B cell (primary cell): ENCODE results near the gene C2CD2L. TPM values are rescaled to one million over a fixed set of nuclear protein-coding genes. Genes with fewer than 3 reads are reported as not detected.

Source experiments
- ATAC-seq: fragments of 200-7000 bp; cut with Tn5 transposase; one replicate; pipeline ENCODE4 v1.10.0; 2021; ENCODE audit warnings: low read depth, mild to moderate bottlenecking, moderate number of reproducible peaks, moderate library complexity
- CTCF ChIA-PET: fragments of 350-600 bp; sonication (Branson Sonifier 250); formaldehyde crosslinking; loops from one replicate; lab custom pipeline; 2021; ENCODE audit warnings: antibody characterized with exemption, inconsistent platforms; lab: Charles Lee
- POLR2A ChIA-PET: fragments of 350-600 bp; sonication (Branson Sonifier 250); formaldehyde crosslinking; loops from one replicate; lab custom pipeline; 2021; ENCODE audit warnings: antibody characterized with exemption; lab: Charles Lee
- DNase-seq: peaks from one replicate; pipeline ENCODE4 v3.0.0; 2013
- H2AFZ ChIP-seq: 2 replicates; pipeline ENCODE4 v1.6.1; 2012; ENCODE audit warnings: mild to moderate bottlenecking, low read depth, low read length; ENCODE audit not compliant: insufficient read depth, poor library complexity, severe bottlenecking
- H3K27ac ChIP-seq, 2 donors: 1 replicate in 1 of 2; 2 replicates in 1 of 2; pipeline ENCODE4 v1.5.1; 2012 to 2013; ENCODE audit warnings: low read length in 2 of 2, mild to moderate bottlenecking in 2 of 2, moderate library complexity in 1 of 2
- H3K27me3 ChIP-seq, 4 experiments: fragments of 200-600 bp in 1 of 4; sonication (generic) in 1 of 4; replicated peaks in 1 of 4; 1 replicate in 2 of 4; 2 replicates in 2 of 4; pipeline versions ENCODE4 v1.6.1 to v1.7.0; 2013 to 2016; ENCODE audit warnings: low read length in 3 of 4, mild to moderate bottlenecking in 2 of 4, mixed read lengths in 1 of 4, moderate library complexity in 1 of 4; ENCODE audit not compliant: insufficient read depth in 4 of 4, control insufficient read depth in 3 of 4; ENCODE audit errors: control extremely low read depth in 1 of 4
- H3K36me3 ChIP-seq, 2 experiments: replicated peaks in 1 of 2; 1 replicate in 1 of 2; 2 replicates in 1 of 2; pipeline versions ENCODE4 v1.6.1 to v1.7.1; 2013; ENCODE audit warnings: low read length in 1 of 2; ENCODE audit not compliant: insufficient read depth in 2 of 2, control insufficient read depth in 1 of 2; ENCODE audit errors: control extremely low read depth in 1 of 2, extremely low read depth in 1 of 2
- H3K4me1 ChIP-seq, 2 donors: fragments of 200-600 bp in 1 of 2; sonication (generic) in 1 of 2; 1 replicate in 1 of 2; 2 replicates in 1 of 2; pipeline versions ENCODE4 v1.5.1 to v1.6.1; 2013 to 2017; ENCODE audit warnings: low read length in 2 of 2; ENCODE audit not compliant: control insufficient read depth in 2 of 2, insufficient read depth in 2 of 2
- H3K4me2 ChIP-seq: replicated peaks from 2 replicates; pipeline ENCODE3; 2012; ENCODE audit warnings: mild to moderate bottlenecking, low read depth, low read length; ENCODE audit not compliant: poor library complexity, severe bottlenecking
- H3K4me3 ChIP-seq, 5 experiments: fragments of 200-600 bp in 1 of 5; sonication (generic) in 1 of 5; 1 replicate in 3 of 5; 2 replicates in 2 of 5; pipeline versions ENCODE4 v1.5.1 to v1.7.0; 2011 to 2016; ENCODE audit warnings: low read length in 4 of 5, mild to moderate bottlenecking in 4 of 5, low read depth in 2 of 5, control low read depth in 1 of 5, moderate library complexity in 1 of 5; ENCODE audit not compliant: insufficient read depth in 1 of 5; ENCODE audit errors: control extremely low read depth in 1 of 5, extremely low read depth in 1 of 5
- H3K79me2 ChIP-seq: fragments of 200-600 bp; sonication (generic); one replicate; pipeline ENCODE4 v1.6.0; 2016; ENCODE audit warnings: low read length; ENCODE audit not compliant: control insufficient read depth, insufficient read depth
- H3K9ac ChIP-seq: fragments of 200-600 bp; sonication (generic); 2 replicates; pipeline ENCODE4 v1.6.1; 2017; ENCODE audit warnings: mild to moderate bottlenecking, low read length, moderate library complexity
- H3K9me3 ChIP-seq, 3 donors: one replicate each; pipeline versions ENCODE4 v1.6.1 to v1.7.1; 2013; ENCODE audit warnings: low read length in 2 of 3; ENCODE audit not compliant: control insufficient read depth in 2 of 3, insufficient read depth in 1 of 3; ENCODE audit errors: control extremely low read depth in 1 of 3
- H4K20me1 ChIP-seq: 2 replicates; pipeline ENCODE4 v1.6.0; 2012; ENCODE audit warnings: mild to moderate bottlenecking, low read length; ENCODE audit not compliant: insufficient read depth, control insufficient read depth, poor library complexity, severe bottlenecking
- H3K27ac Mint-ChIP-seq: one replicate; pipeline ENCODE4 v1.8.0; 2021; ENCODE audit warnings: mixed read lengths
- H3K27me3 Mint-ChIP-seq: one replicate; pipeline ENCODE4 v1.8.0; 2021; ENCODE audit warnings: mixed read lengths
- H3K4me1 Mint-ChIP-seq: one replicate; pipeline ENCODE4 v1.8.0; 2021; ENCODE audit warnings: mixed read lengths
- H3K4me3 Mint-ChIP-seq: one replicate; pipeline ENCODE4 v1.8.0; 2021; ENCODE audit warnings: mixed read lengths
- H3K9me3 Mint-ChIP-seq: one replicate; pipeline ENCODE4 v1.8.0; 2022; ENCODE audit warnings: mixed read lengths; ENCODE audit not compliant: insufficient read depth
- CTCF ChIP-seq: fragments of 200-600 bp; IDR thresholded peaks from one replicate; pipeline ENCODE4 v1.8.0; 2022; ENCODE audit warnings: antibody characterized with exemption, mild to moderate bottlenecking
- EZH2 ChIP-seq: IDR thresholded peaks from 2 replicates; pipeline ENCODE4 v1.6.1; 2012; ENCODE audit warnings: borderline replicate concordance, low read depth, mild to moderate bottlenecking, moderate library complexity, low read length; ENCODE audit not compliant: insufficient read depth, poor library complexity, severe bottlenecking
- WGBS: methylation state at CpG from one replicate; pipeline ENCODE4 v1.1.5; 2013; ENCODE audit warnings: missing lambda C conversion rate; ENCODE audit not compliant: insufficient coverage; 5-methylcytosine and 5-hydroxymethylcytosine counted together
- intact Hi-C: fragments of 100-400 bp; cut with micrococcal nuclease; formaldehyde crosslinking; loops from one replicate; pipeline ENCODE4 v1.10.0; 2022
- polyA plus RNA-seq: library from polyadenylated mRNA; depleted of rRNA; stranded (reverse); fragments of >200 nt; gene quantifications from 2 replicates; pipeline ENCODE4 v1.2.3, GENCODE V29; 2012
- total RNA-seq, 2 donors: library from RNA; stranded (reverse); fragments of 120-200 nt in 1 of 2; gene quantifications; 1 replicate in 1 of 2; 2 replicates in 1 of 2; pipeline versions ENCODE4 v1.2.3 to v1.2.4, GENCODE V29; 2013 to 2022

C2CD2L gene
- total and polyA plus RNA-seq, 2 donors (not counting 1 experiment from before 2014, with no cell fraction given): 9.5 to 17.0 TPM

GRCh38 chr11:119149786-119150275 is 42.7 kb downstream of the C2CD2L start:
- H3K4me3 Mint-ChIP-seq: peak overlapping the region; percentile 72
- CTCF ChIA-PET: no interaction called here
- H3K27me3 ChIP-seq: peaks cover 0 to 69% (median 32%) of the 10 kb centered on the region in 4 experiments
- H3K9me3 Mint-ChIP-seq: no peaks in the 10 kb centered on the region
- intact Hi-C loops: no loop called here
- peak overlapping the region in 4 of 5 experiments; percentile 19 to 64 (median 52) for H3K4me3 ChIP-seq
- H3K27me3 Mint-ChIP-seq: peaks cover 68% of the 10 kb centered on the region
- DNase-seq (no peak), ATAC-seq (no peak)
- H3K4me1 ChIP-seq: peaks cover 13 to 23% of the 10 kb centered on the region in 2 donors
- H3K9ac ChIP-seq: peak overlapping the region; percentile 62
- 21% methylated on average over 33 of the region's 33 CpGs for WGBS
- H3K4me2 ChIP-seq: peak overlapping the region; percentile 99
- peaks cover 16% of the 10 kb centered on the region for H3K4me1 Mint-ChIP-seq
- no peaks in the 10 kb centered on the region for H3K79me2 ChIP-seq
- no peak overlapping the region for H3K27ac Mint-ChIP-seq
- TF ChIP-seq CTCF (no peak), EZH2 (no peak)
- POLR2A ChIA-PET: interaction anchor here (0.6 kb wide), 1 partner anchor 501 kb away, joined by 3 read pairs; no protein-coding TSS in a partner anchor
- H2AFZ ChIP-seq: peak overlapping the region; percentile 89
- H3K36me3 ChIP-seq: no peaks in the 10 kb centered on the region
- H4K20me1 ChIP-seq: no peaks in the 10 kb centered on the region
- H3K9me3 ChIP-seq: peaks cover 0 to 4% (median 0%) of the 10 kb centered on the region in 3 donors
- no peak overlapping the region for H3K27ac ChIP-seq

GRCh38 chr11:119152043-119152442 is 44.9 kb downstream of the C2CD2L start:
- H3K27me3 ChIP-seq: peaks cover 0 to 61% (median 24%) of the 10 kb centered on the region in 4 experiments
- TF ChIP-seq EZH2 (no peak), CTCF (no peak)
- peaks cover 0 to 4% (median 0%) of the 10 kb centered on the region in 3 donors for H3K9me3 ChIP-seq
- H3K27me3 Mint-ChIP-seq: peaks cover 63% of the 10 kb centered on the region
- H3K9ac ChIP-seq: no peak overlapping the region
- no peak overlapping the region for H3K27ac Mint-ChIP-seq
- no peak overlapping the region for H3K4me3 ChIP-seq
- H3K36me3 ChIP-seq: no peaks in the 10 kb centered on the region
- ATAC-seq: no peak
- H3K4me1 ChIP-seq: peaks cover 13 to 23% of the 10 kb centered on the region in 2 donors
- WGBS: 79% methylated on average over 5 of the region's 9 CpGs
- no peak for DNase-seq
- H3K9me3 Mint-ChIP-seq: no peaks in the 10 kb centered on the region
- H3K4me2 ChIP-seq: no peak overlapping the region
- intact Hi-C loops: no loop called here
- peaks cover 19% of the 10 kb centered on the region for H3K4me1 Mint-ChIP-seq
- no peaks in the 10 kb centered on the region for H4K20me1 ChIP-seq
- CTCF ChIA-PET: no interaction called here
- no peak overlapping the region for H3K27ac ChIP-seq
- no peak overlapping the region for H3K4me3 Mint-ChIP-seq
- H2AFZ ChIP-seq: no peak overlapping the region
- no peaks in the 10 kb centered on the region for H3K79me2 ChIP-seq
- POLR2A ChIA-PET: no interaction called here
